ENCODE data around the gene CDC25A. TPM values are rescaled to one million over a fixed set of nuclear protein-coding genes. Genes with fewer than 3 reads are reported as not detected.

The CDC25A gene
- total RNA-seq, 1 donor, result 0.21 TPM

GRCh38 chr3:48180531-48181253 lies 7.5 kb downstream of the CDC25A start:
- Histone ChIP-seq H3K27me3 (ENCODE audit: insufficient read depth, low read length) (no peaks in the 10 kb centered on the region), H3K4me1 (ENCODE audit: insufficient read depth, low read length) (no peaks in the 10 kb centered on the region), H3K4me3 (ENCODE audit: low read length) (no peak overlapping the region), H3K9me3 (ENCODE audit: low read depth, low read length) (no peaks in the 10 kb centered on the region)

- H3K27me3 ChIP-seq (ENCODE audit: insufficient read depth, low read length), result no peaks in the 10 kb centered on the region
- H3K9me3 ChIP-seq (ENCODE audit: low read depth, low read length), result no peaks in the 10 kb centered on the region
- H3K4me3 ChIP-seq (ENCODE audit: low read length), result no peak overlapping the region
- no peaks in the 10 kb centered on the region for H3K4me1 ChIP-seq (ENCODE audit: insufficient read depth, low read length)
Measured at GRCh38 chr3:48180021-48180420, 8.2 kb downstream of the CDC25A start.

GRCh38 chr3:48178072-48178471 lies 10.1 kb downstream of the CDC25A start:
- Histone ChIP-seq H3K4me1 (ENCODE audit: insufficient read depth, low read length) (no peaks in the 10 kb centered on the region), H3K4me3 (ENCODE audit: low read length) (no peak overlapping the region), H3K9me3 (ENCODE audit: low read depth, low read length) (no peaks in the 10 kb centered on the region), H3K27me3 (ENCODE audit: insufficient read depth, low read length) (no peaks in the 10 kb centered on the region)

DNA sequence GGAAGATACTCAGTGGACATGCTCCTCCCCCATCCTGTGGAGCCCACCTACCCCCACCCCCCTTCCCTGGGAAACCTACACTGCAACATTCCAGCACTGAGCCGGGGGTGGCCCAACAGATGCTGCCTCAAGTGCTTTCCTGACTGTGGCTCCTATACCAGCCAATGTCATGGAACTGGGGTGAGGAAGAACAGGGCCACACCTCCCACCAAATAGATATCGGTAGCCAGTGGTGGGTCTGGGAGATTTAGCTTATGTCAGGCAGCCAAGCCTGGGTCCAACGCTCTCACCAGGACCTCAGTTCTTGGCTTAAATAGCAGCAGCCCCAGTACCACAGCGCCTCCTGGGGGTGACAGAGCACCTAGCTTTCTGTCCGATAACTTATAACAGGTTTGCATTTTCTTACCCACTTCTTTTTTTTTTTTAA lies 30.3 kb downstream of the CDC25A start:
- Histone ChIP-seq H3K27me3 (ENCODE audit: insufficient read depth, low read length) (no peaks in the 10 kb centered on the region), H3K4me1 (ENCODE audit: insufficient read depth, low read length) (no peaks in the 10 kb centered on the region), H3K4me3 (ENCODE audit: low read length) (no peak overlapping the region), H3K9me3 (ENCODE audit: low read depth, low read length) (no peaks in the 10 kb centered on the region)

DNA sequence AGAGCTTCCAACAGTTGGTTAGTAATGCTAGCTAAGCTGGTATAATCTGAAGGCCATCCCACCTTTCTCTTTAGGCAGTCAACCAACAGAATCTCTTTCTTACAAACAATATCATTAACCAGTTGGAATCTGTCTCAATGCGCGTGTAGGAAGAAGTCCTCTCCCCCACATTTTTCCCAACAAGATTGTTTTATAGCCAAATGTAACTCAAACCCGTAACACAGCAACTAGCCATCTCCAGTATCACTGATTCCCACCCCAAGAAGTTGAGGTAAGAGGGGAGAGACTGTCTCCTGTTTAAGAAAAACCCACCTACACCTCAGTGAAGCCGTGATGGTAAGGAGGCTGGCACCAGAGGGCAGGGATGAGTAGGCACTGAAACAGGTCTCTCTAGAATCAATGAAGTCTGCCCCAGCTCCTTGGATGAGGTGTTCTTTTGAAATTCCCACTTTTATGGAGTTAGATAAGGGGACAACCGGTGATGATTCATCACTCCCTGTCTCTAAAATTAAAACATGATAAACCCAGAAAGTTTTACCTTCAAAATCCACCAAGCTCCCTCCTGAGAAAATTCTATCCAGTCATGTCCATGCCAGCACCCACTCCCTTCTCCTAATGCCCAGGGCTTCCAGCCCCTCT lies 30.9 kb downstream of the CDC25A start:
- H3K27me3 ChIP-seq (ENCODE audit: insufficient read depth, low read length), result no peaks in the 10 kb centered on the region
- H3K4me1 ChIP-seq (ENCODE audit: insufficient read depth, low read length), result no peaks in the 10 kb centered on the region
- H3K9me3 ChIP-seq (ENCODE audit: low read depth, low read length), result no peaks in the 10 kb centered on the region
- H3K4me3 ChIP-seq (ENCODE audit: low read length), result no peak overlapping the region

DNA sequence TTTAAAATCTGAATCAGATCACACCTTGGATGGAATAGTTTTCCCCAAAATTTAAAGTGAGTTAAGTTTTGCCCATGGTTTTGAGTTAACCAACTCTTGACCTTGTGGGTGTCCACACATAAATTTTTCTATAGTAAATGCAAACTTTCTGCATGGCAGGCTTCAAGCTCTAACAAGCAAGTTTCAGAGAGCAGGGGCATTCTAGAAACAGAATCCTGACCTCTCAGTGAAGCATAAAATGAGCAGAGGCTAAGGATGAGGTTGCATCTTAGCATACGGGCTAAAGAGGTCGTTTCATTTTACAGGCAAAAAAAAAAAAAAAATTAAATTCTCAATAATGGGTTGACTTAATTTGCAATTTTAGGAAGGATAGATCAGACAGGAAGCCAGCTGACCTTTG lies 32.1 kb downstream of the CDC25A start:
- Histone ChIP-seq H3K9me3 (ENCODE audit: low read depth, low read length) (no peaks in the 10 kb centered on the region), H3K4me1 (ENCODE audit: insufficient read depth, low read length) (no peaks in the 10 kb centered on the region), H3K4me3 (ENCODE audit: low read length) (no peak overlapping the region), H3K27me3 (ENCODE audit: insufficient read depth, low read length) (no peaks in the 10 kb centered on the region)

- H3K4me3 ChIP-seq (ENCODE audit: low read length), result no peak overlapping the region
Measured at GRCh38 chr3:48155122-48155521, 33.1 kb downstream of the CDC25A start.

GRCh38 chr3:48151807-48152427 lies 36.3 kb downstream of the CDC25A start:
- no peaks in the 10 kb centered on the region for H3K27me3 ChIP-seq (ENCODE audit: insufficient read depth, low read length)
- H3K9me3 ChIP-seq (ENCODE audit: low read depth, low read length), result no peaks in the 10 kb centered on the region
- no peaks in the 10 kb centered on the region for H3K4me1 ChIP-seq (ENCODE audit: insufficient read depth, low read length)
- no peak overlapping the region for H3K4me3 ChIP-seq (ENCODE audit: low read length)

More at GRCh38 chr3:48155122-48155521, 33.1 kb downstream of the CDC25A start:
- no peaks in the 10 kb centered on the region for H3K9me3 ChIP-seq (ENCODE audit: low read depth, low read length)
- no peaks in the 10 kb centered on the region for H3K4me1 ChIP-seq (ENCODE audit: insufficient read depth, low read length)
- H3K27me3 ChIP-seq (ENCODE audit: insufficient read depth, low read length), result no peaks in the 10 kb centered on the region

DNA sequence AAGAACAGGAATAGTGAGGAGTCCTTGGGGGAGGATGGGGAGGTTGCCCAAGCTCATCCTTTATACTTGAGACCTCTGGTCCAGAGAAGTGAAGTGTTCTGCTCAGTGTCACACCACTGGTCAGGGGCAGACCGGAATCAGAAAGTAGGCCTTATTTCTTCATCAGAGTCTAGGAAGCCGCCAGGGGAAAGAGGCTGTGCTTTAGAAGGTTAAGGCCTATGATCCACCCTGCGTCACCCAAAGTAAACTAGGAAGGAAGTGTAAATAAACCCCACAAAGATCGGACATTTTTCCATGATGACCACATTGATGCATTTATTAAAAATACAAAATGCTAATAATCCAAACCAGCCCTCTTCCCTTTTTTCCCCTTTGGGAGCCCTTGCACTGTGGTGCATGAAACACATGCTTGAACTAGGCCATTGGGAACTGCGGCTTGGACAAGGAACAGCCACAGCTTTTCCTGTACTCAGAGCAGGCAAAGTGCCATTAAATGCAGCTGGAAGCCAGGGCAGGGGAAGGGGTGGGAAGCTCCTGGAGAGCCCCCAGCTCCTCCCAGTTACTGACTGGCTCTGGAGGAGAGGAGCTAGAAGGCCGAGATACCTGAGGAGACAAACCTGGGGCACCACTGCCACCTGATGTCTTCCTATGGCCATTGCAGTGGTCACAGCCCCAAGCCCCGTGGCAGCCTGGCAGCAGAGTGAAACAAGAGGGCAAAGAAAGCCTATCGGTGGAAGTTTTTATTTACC lies 37.0 kb downstream of the CDC25A start:
- H3K4me1 ChIP-seq (ENCODE audit: insufficient read depth, low read length), result no peaks in the 10 kb centered on the region
- no peaks in the 10 kb centered on the region for H3K27me3 ChIP-seq (ENCODE audit: insufficient read depth, low read length)
- no peak overlapping the region for H3K4me3 ChIP-seq (ENCODE audit: low read length)
- H3K9me3 ChIP-seq (ENCODE audit: low read depth, low read length), result no peaks in the 10 kb centered on the region

GRCh38 chr3:48143992-48144391 lies 44.2 kb downstream of the CDC25A start:
- Histone ChIP-seq H3K4me3 (ENCODE audit: low read length) (no peak overlapping the region), H3K9me3 (ENCODE audit: low read depth, low read length) (no peaks in the 10 kb centered on the region), H3K27me3 (ENCODE audit: insufficient read depth, low read length) (no peaks in the 10 kb centered on the region), H3K4me1 (ENCODE audit: insufficient read depth, low read length) (no peaks in the 10 kb centered on the region)

- Histone ChIP-seq H3K9me3 (ENCODE audit: low read depth, low read length) (no peaks in the 10 kb centered on the region), H3K27me3 (ENCODE audit: insufficient read depth, low read length) (no peaks in the 10 kb centered on the region), H3K4me1 (ENCODE audit: insufficient read depth, low read length) (no peaks in the 10 kb centered on the region), H3K4me3 (ENCODE audit: low read length) (no peak overlapping the region)
Measured at GRCh38 chr3:48143567-48143966, 44.6 kb downstream of the CDC25A start.

GRCh38 chr3:48142316-48142870 lies 45.8 kb downstream of the CDC25A start:
- H3K9me3 ChIP-seq (ENCODE audit: low read depth, low read length), result no peaks in the 10 kb centered on the region
- no peak overlapping the region for H3K4me3 ChIP-seq (ENCODE audit: low read length)
- no peaks in the 10 kb centered on the region for H3K27me3 ChIP-seq (ENCODE audit: insufficient read depth, low read length)
- no peaks in the 10 kb centered on the region for H3K4me1 ChIP-seq (ENCODE audit: insufficient read depth, low read length)

- H3K4me1 ChIP-seq (ENCODE audit: insufficient read depth, low read length), result no peaks in the 10 kb centered on the region
- H3K27me3 ChIP-seq (ENCODE audit: insufficient read depth, low read length), result no peaks in the 10 kb centered on the region
- H3K4me3 ChIP-seq (ENCODE audit: low read length), result no peak overlapping the region
- no peaks in the 10 kb centered on the region for H3K9me3 ChIP-seq (ENCODE audit: low read depth, low read length)
Measured at GRCh38 chr3:48141604-48142137, 46.5 kb downstream of the CDC25A start.

DNA sequence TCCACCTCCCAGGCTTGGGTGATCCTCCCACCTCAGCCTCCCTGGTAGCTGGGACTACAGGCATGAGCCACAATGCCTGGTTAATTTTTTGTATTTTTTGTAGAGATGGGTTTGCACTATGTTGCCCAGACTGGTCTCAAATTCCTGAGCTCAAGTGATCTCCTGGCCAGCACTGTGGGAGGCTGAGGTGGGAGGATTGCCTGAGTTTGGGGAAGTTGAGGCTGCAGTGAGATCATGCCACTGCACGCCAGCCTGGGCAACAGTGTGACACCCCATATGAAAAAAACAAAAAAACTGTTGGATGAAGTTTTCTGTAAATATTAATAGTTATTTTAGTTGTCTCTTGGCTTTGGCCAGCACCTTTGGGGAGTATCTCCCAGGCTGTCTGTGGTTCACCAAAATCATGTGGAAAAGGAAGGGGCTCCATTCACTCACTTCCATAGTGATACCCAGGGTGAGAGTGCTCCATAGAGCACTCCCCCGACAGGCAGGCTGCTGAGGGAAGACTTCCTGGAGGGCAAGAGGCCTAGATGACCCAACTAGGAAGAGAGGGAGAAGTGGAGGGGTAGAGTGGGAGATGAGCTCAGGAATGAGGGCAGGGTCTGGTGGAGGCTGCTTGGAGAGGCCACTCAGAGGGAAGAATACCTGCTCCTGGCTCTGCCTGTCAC lies 47.1 kb downstream of the CDC25A start:
- Histone ChIP-seq H3K27me3 (ENCODE audit: insufficient read depth, low read length) (no peaks in the 10 kb centered on the region), H3K9me3 (ENCODE audit: low read depth, low read length) (no peaks in the 10 kb centered on the region), H3K4me3 (ENCODE audit: low read length) (no peak overlapping the region), H3K4me1 (ENCODE audit: insufficient read depth, low read length) (no peaks in the 10 kb centered on the region)
